Measurements from ENCODE around the gene ACAN.
A peak's percentile ranks its signal among the peaks of the same experiment; 100 is the strongest.

Gene ACAN

DNA sequence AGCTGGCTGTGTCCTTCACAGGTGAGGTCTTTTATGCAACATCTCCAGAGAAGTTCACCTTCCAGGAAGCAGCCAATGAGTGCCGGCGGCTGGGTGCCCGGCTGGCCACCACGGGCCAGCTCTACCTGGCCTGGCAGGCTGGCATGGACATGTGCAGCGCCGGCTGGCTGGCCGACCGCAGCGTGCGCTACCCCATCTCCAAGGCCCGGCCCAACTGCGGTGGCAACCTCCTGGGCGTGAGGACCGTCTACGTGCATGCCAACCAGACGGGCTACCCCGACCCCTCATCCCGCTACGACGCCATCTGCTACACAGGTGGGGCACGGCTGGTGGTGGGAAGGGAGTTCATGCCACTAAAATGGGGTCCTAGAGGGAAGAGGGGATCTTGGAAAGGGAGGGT, 40.1 kb downstream of the ACAN start:
- ATAC-seq (no peak), DNase-seq (no peak)

DNA sequence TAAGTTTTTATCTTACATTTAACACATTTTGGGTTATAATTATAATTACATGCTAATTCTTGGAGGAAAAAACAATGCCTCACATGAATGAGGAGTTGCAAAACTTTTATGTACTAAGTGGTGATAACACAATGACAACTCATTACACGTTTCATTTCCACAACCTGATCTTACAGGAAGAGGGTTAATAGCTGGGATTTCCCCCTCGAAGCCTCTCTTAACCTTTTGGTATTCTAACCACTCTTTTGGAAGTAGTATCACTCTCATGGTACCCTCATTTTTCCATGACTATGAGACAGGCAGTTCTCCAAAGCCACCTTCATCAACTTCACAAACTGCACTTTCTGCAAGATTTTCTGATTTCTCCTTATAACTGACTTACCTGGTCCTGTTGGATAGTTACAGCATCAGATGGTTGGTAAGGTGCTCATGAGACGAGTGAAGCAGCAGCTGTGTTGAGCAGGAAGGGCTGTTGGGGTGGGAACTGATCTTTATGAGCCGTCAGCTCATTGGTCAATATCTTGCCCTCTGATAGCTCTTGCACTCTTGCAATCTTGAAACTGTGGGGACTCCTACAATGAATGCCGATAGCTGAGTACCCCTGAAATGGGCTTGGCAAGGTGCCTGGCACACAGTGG, 41.6 kb downstream of the ACAN start:
- DNase-seq (no peak), ATAC-seq (peak; percentile 72)

DNA sequence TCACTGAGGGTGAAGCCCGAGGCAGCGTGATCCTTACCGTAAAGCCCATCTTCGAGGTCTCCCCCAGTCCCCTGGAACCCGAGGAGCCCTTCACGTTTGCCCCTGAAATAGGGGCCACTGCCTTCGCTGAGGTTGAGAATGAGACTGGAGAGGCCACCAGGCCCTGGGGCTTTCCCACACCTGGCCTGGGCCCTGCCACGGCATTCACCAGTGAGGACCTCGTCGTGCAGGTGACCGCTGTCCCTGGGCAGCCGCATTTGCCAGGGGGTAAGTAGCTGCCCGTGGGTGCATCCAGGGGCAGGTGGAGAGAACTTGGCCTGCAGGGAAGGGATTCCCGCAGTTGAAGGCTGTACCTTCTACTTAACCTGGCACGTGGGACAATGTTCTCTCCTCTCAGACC, 42.4 kb downstream of the ACAN start:
- ATAC-seq (no peak), DNase-seq (no peak)

DNA sequence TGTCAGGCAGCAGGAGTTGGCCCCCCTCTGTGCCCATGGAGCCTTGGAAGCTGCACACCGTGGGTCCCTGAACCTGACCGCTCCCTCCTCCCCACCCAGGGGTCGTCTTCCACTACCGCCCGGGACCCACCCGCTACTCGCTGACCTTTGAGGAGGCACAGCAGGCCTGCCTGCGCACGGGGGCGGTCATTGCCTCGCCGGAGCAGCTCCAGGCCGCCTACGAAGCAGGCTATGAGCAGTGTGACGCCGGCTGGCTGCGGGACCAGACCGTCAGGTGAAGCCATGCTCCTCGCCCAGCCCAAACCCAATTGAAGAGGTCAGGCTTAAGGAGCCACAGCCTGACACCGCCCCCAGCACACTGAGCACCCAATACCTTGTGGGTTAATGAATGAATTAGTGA, 43.9 kb downstream of the ACAN start:
- DNase-seq = no peak
- ATAC-seq = no peak

DNA sequence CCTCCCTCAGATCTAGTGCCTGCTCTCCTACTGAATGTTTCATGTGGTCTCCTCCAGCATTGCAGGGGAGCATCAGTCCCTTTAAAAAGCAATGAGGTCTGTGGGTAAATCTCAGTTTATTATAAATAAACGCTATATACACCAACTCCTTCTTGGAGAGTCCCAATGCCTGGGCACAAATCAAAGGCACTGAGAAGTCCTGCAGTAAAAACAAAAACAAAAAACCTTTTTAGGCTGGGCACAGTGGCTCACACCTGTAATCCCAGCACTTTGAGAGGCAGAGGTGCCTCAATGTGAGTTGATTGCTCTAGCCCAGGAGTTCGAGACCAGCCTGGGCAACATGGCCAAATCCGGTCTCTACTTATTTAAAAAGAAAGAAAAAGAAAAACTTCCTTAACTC, 45.0 kb downstream of the ACAN start:
- no peak for ATAC-seq
- DNase-seq = no peak

DNA sequence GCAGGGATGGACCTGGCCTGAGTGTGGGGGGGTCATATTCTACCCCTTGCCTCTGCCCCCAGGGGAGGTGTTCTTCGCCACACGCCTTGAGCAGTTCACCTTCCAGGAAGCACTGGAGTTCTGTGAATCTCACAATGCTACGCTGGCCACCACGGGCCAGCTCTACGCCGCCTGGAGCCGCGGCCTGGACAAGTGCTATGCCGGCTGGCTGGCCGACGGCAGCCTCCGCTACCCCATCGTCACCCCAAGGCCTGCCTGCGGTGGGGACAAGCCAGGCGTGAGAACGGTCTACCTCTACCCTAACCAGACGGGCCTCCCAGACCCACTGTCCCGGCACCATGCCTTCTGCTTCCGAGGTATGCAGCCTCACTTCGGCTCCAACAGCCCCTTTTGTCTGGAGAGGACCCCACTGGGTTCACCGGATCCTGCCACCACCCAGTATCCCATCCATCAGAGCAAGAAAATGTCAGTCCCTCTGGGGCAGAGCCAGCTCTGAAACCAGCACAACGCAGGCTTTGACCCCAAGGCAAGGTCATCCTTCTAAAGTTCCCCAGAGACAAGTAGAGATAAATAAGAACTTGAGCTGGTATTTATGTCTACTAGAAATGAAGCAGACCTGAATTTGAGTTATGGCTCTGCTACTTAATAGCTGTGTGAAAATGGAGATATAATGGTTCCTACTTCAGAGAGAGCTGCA, 46.3 kb downstream of the ACAN start:
- DNase-seq (no peak), ATAC-seq (no peak)

DNA sequence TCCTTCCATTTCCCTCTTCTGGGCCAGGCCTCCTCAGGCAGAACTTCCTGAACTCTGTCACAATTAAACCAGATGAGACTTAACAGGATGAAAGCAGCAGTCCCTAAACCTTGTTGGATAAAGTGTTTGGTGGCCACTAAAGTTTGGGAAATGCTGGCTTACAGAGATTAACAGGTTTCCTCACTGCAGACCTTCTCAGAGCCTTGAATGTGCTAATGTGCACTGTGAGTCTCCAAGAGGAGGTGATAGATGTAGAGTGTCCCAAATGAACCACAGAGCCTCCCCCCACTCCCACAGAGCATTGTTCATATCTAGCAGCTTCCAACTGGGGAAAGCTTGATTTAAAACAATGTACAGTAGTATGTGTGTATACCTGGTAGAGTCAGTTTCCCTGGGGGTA, 49.2 kb downstream of the ACAN start:
- no peak for DNase-seq
- no peak for ATAC-seq

DNA sequence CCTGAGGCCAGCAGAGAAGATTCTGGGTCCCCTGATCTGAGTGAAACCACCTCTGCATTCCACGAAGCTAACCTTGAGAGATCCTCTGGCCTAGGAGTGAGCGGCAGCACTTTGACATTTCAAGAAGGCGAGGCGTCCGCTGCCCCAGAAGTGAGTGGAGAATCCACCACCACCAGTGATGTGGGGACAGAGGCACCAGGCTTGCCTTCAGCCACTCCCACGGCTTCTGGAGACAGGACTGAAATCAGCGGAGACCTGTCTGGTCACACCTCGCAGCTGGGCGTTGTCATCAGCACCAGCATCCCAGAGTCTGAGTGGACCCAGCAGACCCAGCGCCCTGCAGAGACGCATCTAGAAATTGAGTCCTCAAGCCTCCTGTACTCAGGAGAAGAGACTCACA, 55.7 kb downstream of the ACAN start:
- ATAC-seq (no peak), DNase-seq (no peak)

DNA sequence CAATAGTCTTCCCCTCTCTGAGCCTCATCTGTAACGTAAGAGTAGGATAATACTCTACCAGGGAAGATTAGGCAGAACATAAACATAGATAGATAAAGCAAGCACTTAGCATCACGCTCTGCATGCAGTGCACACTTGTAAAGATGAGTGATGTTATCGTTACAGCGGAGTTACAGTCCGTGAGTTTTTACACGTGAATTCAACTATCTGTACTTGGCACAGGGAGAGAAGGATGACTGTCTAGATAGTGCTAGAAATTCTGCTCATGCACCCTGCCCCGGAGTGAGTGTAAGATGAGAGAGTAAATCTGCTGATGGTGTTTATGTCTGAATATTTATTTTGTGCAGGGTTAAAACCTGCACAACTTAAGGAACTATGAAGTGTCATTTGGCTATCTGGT, 56.3 kb downstream of the ACAN start:
- ATAC-seq (no peak), DNase-seq (no peak)

DNA sequence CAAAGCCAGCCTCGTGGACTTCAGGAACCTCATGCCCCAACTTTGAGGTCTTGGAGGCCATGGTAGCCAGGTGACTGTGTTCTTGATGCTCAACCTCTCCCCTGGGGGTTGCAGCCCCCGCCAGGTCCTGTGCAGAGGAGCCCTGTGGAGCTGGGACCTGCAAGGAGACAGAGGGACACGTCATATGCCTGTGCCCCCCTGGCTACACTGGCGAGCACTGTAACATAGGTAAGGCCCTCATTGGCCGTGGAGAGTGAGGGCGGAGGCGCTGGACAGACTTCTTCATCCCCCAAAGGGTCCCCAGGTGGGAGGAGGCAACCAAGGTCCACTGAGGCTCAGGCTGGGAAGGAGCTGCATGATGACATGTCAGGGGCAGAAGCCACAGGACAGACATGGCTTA, 57.0 kb downstream of the ACAN start:
- no peak for DNase-seq

DNA sequence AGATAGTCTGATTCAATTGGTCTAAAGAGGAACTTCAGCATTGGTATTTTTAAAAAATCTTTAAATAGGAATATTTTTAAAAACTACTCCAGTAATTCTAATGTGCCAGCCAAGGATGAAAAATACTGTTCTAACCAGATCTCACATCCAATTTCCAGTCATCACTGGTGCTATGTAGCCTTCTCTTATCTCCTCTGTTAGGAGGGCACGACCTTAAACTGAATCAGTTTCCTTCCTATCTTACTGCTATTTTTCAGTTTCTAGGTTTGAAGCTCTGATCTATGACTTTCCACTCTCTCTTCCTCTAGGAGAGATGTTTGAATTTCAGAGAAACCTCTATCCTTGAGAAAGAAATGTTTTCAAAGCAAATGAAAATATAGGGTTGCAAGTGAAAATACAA, 60.2 kb downstream of the ACAN start:
- ATAC-seq = no peak

More for the DNA sequence above, 57.0 kb downstream of the ACAN start:
- no peak for ATAC-seq

DNA sequence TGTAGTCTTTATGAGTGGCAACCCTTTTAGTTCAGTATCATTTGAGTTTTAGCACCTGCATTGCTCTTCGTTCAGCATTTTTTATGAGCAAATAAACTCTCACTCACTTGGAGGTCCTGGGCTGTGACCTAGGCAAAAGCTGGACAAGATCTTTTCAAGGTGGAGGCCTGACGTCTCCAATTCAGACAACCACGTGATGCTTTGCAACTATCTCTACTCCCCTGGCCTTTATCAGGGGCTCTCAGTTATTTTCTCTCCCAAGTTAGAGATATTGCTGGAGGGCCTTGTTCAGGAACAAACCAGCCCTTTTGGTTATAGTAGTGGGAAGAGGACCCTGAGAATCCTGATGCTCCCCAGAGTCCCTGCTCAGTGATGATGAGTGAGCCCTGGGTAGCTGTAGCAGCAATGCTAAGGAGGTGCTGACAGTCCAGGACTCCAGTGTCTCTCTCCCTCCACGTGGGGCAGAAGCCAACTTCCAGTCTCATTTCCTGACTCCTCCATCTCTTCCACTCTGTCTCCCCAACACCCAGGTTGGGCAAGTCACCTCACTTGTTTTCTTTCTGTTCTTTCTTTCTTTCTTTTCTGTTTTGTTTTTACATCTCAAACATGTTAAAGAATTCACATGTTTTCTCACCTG, 61.7 kb downstream of the ACAN start:
- DNase-seq (no peak), ATAC-seq (no peak)

More for the DNA sequence above, 60.2 kb downstream of the ACAN start:
- DNase-seq = no peak

DNA sequence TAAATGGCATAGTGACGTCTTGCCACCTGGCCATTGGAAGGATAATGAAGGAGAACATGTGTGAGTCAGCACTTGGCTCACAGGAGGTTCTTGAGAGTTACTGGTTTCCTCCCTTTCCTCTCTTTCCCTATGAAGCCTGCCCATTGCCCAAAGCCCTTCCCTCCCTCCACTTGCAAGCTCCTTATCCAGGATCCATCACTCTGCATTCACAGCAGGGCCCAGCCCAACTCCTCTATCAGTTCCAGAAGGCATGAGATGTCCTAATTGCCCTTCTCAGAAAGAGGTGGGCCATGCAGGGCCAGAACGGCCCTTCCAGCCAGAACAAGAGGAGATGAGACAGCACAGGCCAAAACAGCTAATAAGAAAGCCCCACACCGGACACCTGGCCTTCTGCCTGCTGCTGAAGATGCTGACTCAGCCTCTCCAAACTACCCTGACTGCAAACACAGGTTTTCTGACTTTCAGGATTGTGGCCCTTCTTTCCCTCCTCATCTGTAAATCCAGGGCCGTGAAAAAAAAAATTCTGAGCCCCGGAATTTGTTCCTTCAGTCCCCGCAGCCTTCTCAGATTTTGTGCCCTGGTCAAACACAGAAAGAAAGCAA, 62.4 kb downstream of the ACAN start:
- ATAC-seq (no peak), DNase-seq (no peak)

DNA sequence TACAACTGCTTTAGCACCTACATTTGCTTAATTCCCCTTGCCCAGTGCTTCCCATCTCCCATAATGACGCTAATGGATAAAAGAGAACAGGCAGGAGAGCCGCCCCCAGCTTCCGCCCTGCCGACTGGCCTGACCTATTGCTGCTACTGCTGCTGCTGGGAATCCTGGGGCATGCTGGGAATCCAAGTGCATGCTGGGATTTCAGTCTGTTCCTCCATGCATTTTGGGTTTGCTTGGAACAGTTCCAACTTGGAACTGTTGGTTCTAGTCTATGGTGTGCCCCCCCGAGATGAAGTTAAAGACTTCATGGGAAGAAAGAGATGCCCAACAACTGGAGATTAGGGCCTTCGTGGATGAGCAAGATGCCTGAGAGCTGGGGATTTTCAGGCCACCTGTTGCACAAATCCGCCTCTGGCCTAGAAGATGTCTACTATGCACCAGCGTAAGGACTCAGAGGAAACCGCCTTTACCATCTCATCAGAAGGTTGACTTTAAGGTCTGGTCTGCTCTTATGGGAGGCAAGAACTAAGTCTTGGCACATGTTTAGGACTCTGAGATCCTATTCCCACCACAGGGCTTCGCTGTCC, 63.2 kb downstream of the ACAN start:
- DNase-seq (no peak), ATAC-seq (no peak)

DNA sequence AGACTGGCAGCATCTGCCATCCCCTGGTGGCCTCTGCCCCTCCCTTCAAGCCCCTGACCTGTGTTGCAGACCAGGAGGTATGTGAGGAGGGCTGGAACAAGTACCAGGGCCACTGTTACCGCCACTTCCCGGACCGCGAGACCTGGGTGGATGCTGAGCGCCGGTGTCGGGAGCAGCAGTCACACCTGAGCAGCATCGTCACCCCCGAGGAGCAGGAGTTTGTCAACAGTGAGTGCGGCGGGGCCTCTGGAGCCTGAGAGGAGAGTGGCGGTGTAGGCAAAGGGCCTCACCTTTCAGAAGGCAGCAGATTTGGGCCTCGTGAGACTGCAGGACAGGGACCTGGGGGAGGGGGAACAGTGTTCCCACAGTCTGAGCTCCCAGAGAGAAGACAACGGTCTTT, 68.1 kb downstream of the ACAN start:
- DNase-seq = no peak
- ATAC-seq = no peak

DNA sequence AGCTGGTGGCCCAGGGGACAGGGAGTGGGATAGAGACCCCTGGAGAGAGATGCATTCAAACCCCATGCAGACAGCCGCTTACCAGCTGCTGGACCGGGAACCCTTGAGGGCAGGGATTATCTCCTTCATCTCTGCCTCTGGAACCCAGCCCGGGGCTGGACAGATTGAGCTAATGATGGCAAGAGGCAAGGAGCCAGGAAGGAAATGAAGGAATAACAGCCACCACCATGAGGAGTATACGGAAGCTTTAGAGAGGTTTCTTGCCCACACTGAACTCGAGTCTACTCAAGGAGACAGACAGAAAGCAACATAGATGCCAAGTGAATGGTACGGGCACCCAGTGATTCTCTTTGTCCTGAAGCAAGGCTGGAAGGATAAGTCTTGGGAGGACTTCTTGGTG, 68.9 kb downstream of the ACAN start:
- no peak for DNase-seq
- ATAC-seq = no peak

DNA sequence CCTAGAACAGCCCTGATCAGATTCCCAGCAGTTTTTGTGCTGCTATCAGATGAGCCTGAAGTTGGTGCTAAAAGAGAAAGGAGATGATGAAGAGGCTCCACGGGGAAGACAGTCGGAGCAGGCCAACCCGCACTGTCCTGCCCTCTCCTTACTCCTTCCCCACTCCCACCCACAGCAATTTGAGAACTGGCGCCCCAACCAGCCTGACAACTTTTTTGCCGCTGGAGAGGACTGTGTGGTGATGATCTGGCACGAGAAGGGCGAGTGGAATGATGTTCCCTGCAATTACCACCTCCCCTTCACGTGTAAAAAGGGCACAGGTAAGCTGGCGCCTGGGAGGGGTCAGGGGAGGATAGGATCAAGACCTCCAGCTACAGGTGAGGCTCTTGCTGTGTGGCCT, 69.5 kb downstream of the ACAN start:
- DNase-seq (no peak), ATAC-seq (no peak)

DNA sequence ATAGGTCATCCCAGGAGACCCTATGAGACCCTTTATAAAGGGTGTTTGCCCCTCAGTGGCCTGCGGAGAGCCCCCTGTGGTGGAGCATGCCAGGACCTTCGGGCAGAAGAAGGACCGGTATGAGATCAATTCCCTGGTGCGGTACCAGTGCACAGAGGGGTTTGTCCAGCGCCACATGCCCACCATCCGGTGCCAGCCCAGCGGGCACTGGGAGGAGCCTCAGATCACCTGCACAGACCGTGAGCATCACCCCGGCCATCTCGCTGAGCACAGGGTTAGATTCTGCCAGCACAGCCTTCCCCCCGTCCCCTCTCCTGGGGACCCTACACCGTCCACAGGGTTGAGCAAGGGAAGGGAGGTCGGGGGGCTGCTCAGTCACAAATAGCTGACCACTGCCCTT, 70.5 kb downstream of the ACAN start:
- ATAC-seq (no peak), DNase-seq (no peak)

DNA sequence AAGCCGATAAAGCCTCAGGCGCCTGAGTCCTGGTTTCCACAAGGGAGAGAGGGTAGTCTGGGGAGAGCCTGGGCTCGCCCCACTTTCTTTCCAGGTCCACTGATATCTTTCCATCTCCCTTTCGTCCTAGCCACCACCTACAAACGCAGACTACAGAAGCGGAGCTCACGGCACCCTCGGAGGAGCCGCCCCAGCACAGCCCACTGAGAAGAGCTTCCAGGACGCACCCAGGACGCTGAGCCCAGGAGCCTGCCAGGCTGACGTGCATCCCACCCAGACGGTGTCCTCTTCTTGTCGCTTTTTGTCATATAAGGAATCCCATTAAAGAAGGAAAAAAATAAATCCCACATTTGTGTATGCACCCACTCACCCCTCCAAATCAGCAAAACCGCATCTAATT, 71.0 kb downstream of the ACAN start:
- ATAC-seq (no peak), DNase-seq (no peak)

DNA sequence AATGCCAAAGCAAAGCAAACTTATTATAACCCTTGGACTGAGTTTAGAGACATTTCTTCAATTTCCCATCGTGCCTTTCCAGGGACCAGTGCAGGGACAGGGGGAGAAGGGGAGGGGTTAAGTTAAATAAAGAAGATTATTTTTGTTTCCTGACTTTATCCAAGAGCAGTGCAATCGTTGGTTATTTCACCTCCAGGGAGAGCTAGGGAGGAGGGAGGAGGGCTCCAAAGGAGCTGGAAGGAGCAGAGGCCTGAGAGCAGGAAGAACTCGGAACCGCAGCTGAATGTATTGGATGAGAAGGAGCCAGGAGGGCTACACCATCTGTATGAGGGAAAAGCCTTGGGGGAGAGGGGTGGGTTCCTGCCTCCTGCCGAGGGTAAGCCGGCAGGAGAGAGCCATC, 71.4 kb downstream of the ACAN start:
- DNase-seq = no peak
- ATAC-seq = no peak

DNA sequence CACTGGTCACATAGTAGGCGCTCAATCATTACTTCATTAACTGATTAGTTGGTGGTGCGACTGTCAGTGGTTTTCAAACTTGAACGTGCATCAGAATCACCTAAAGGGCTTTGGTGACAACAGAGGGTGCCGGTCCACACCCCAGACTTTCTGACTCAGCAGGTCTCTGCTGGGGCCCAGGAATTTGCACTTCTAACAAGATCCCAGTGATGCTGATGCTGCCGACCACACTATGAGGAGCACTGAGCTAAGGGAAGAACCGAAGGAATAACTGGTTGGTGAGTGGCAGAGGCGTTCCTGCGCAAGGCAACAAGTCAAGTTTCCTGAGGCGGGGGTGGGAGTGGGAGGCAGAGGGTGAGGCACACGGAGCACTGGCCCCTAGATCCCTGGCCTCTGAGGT, 73.3 kb downstream of the ACAN start:
- no peak for DNase-seq
- ATAC-seq = no peak

DNA sequence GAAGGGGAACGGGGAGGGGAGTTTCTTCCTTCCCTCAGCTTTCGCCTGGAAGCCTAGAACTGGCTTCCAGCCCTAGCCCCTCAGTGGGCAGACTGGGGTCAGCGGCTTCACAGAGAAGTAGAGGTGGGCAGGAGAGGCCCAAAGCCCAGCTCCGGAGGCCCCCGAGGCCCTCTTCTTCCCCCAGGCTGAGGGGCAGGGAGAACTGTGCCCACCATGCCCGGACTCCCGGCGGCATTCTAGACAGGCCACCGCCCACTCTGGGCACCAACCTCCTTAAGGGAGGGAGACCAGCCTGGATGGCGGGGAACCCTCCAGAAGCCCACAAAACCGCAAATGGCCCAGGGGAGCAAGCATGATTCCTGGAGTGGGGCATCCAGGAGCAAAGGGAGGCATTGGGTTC, 74.2 kb downstream of the ACAN start:
- DNase-seq (no peak), ATAC-seq (no peak)

DNA sequence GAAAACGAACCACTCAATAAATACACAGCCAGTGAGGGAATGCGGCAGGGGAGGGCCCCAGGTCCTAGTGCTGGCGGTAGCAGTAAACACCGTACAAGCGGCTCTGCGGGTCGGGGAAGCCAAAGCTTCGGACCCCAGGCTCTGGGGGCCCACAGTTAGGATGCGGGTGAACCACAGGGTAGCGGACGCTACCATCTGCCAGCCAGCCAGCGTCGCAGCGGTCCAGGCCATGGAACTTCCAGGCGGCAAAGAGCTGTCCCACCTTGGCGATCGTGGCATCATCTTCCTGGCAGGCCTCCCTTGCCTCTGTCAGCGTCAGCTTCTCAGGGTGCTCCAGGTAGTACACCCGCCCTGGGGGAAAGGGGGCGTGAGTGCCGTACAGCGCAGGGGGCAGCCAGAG, 74.7 kb downstream of the ACAN start:
- DNase-seq (no peak), ATAC-seq (no peak)
